ENCODE data around the gene HMGA1.

DNA sequence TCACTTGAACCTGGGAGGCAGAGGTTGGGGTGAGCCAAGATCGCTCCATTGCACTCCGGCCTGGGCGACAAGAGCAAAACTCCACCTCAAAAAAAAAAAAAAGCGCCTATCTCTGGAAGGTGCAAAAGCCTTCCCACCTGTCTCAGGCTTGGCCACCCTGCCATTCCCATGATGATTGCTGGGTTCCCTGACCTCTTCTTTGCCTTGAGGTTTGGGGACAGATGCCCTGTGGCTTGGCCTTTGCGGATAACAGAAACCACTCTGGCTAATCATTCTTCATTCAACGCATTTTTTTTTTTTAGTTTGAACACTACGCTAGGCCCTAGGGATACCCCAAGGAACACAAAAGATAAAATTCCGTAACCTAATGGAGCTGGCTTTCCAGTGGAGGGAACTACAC lies 6.8 kb upstream of the HMGA1 start:
- TF ChIP-seq, protein P1, sequence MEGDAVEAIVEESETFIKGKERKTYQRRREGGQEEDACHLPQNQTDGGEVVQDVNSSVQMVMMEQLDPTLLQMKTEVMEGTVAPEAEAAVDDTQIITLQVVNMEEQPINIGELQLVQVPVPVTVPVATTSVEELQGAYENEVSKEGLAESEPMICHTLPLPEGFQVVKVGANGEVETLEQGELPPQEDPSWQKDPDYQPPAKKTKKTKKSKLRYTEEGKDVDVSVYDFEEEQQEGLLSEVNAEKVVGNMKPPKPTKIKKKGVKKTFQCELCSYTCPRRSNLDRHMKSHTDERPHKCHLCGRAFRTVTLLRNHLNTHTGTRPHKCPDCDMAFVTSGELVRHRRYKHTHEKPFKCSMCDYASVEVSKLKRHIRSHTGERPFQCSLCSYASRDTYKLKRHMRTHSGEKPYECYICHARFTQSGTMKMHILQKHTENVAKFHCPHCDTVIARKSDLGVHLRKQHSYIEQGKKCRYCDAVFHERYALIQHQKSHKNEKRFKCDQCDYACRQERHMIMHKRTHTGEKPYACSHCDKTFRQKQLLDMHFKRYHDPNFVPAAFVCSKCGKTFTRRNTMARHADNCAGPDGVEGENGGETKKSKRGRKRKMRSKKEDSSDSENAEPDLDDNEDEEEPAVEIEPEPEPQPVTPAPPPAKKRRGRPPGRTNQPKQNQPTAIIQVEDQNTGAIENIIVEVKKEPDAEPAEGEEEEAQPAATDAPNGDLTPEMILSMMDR (IDR thresholded peaks at IDR 0.05): no peak
- TF ChIP-seq POLR2A (IDR thresholded peaks at IDR 0.05) (no peak), POLR2AphosphoS5 (IDR thresholded peaks at IDR 0.05) (no peak), EP300 (IDR thresholded peaks at IDR 0.05) (no peak)

Measured in upper lobe of left lung (tissue), 4 donors.